NCI-H1930 (cell line): Measurements from ENCODE around the gene RAB3C.
A peak's percentile ranks its signal among the peaks of the same experiment; 100 is the strongest.

Experiments
- DNase-seq, 2 experiments: peaks; one replicate each; lab custom pipeline; 2025; lab: John Stamatoyannopoulos, UW

RAB3C gene

DNA sequence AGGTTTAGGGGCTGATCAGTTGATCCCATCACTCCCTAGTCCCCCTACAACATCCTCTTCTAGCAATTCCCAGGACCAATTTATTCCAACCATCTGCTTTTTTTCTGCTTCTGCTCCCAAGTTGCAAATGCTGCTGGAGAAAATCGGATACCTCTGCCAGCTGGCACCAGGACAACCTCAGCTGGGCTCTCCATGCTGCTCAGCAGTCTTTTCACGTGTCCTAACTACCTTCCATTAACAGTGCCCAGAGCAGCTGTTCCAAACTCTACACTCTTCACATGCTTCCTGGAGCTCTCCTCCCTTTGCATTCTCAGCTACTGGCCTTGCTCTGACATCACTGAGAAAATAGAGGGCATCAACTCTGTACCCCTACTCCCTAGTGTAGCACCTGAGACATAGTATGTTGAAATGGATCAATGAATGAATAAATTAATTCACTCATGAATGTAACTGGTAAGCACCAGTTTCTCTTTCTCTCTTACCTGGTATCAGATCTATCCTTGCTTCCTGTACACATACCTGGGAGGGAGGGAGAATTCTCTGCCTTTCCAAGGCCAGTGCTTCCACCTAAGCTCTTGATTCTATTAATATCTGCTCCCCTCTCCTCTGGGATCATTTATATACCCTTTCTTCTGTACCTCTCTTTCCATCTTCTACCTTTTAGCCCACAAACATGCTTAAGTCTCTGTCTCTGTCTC lies 191.0 kb downstream of the RAB3C start:
- DNase-seq, result no peak

- no peak for DNase-seq
These were observed 192.1 kb downstream of the RAB3C start for GRCh38 chr5:58774937-58775336.

- DNase-seq, result no peak
These were observed 192.9 kb downstream of the RAB3C start for GRCh38 chr5:58775701-58776262.

DNA sequence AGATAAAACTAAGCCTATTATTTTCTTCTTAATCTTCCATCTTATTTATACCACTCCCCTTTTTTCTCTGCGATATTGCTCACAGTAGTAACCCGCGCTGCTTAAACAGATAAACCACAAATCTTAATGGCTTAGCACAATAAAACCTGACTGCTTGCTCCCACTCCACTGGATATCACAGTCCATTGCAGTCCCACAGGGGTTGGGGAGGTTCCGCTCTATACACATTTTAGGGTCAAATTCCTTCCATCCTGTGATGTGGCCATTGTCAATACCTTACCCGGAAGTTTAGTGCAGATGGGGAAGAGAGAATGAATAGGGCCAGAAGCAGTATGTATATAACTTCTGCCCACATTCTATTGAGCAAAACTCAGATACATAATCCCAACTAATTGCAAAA lies 193.7 kb downstream of the RAB3C start:
- DNase-seq, result no peak

GRCh38 chr5:58778888-58779287 lies 196.0 kb downstream of the RAB3C start:
- no peak for DNase-seq

DNA sequence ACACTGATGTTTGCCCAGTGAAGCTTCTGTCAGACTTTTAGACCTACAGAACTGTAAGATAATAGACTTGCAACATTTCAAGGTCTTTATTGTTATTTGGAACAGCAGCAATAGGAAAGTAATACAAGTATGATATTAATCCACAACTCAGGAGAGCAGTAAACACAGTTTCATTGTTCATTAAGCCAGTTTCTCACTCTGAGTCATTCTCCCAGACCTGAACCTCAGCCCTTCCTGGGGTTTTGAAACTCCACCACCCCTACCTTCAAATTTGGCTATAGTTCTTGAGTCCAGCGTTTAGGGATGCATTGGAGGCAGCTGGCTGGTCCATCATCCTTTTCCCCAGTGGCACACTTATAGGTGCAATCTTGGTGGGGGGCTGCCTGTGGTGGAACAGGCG lies 203.2 kb downstream of the RAB3C start:
- no peak for DNase-seq

DNA sequence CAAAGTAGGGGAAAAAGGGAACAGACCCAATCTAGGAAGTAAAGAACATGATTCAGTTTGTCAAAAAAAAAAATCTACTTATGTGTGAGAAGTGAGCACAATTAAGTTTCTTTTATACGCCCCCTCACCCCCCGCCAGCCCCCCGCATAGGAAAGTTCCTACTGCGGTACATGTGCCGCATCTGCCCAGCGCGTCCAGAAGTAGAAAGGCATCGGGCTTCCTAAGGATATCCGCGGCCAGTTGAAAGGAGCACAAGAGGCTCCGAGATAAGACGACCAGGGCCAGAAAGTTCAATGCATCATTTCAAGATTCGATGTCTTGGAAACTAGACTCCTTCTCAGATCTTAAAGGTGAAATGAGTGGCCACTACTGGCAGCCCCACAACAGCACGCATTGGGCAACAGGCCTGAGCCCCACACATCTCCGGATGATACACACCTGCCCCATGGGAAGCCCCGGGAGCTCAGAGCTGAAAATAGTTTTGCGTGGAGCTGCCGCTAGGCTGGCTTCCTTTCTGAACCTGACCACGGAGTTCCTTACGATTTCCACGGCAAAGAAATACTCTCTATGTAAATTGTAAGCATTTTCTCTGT lies 203.9 kb downstream of the RAB3C start:
- no peak for DNase-seq

GRCh38 chr5:58787987-58788386 lies 205.1 kb downstream of the RAB3C start:
- no peak for DNase-seq

DNA sequence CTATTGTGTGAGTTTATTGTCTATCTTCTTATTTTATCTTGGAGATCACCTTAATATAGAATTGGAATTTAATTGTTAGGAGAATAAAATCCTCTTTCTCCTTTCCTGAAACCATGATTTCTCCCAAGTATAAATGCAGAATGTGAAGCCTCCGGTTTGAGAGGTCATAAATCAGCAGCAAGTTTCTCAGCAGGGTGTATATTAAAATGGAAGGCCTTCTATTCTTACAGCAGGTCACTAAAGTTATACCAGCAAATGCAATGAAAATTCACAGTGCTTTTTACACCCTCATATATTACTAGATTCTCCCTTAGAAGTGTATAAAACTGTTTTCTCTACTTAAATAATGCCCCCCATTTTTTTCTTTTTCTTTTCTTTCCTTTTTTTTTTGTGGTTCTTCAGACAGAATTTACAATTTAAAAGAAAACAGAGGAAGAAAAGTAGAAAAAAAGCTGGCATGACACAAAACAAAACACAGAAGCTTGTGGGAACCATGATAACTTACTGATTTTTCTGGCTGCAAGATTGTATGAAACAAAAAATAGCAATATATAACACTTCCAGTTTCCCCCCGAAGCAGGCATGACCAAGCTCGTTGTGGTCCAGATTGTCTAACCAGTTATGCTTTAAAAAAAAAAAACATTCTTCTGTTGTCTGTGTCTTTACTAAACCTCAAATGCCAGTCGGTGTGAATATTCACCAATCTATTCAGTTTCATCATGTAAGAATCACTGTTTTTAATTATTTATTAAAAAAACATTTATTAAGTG lies 211.2 kb downstream of the RAB3C start:
- DNase-seq, result no peak

- DNase-seq, result no peak
These were observed 212.0 kb downstream of the RAB3C start for GRCh38 chr5:58794875-58795274.

- DNase-seq, result no peak
These were observed 212.5 kb downstream of the RAB3C start for GRCh38 chr5:58795327-58795726.

- DNase-seq, result no peak
These were observed 214.1 kb downstream of the RAB3C start for GRCh38 chr5:58797021-58797420.

GRCh38 chr5:58800356-58800755 lies 217.5 kb downstream of the RAB3C start:
- no peak for DNase-seq

- no peak for DNase-seq
These were observed 218.1 kb downstream of the RAB3C start for GRCh38 chr5:58800861-58801540.

GRCh38 chr5:58803056-58803455 lies 220.2 kb downstream of the RAB3C start:
- no peak for DNase-seq

DNA sequence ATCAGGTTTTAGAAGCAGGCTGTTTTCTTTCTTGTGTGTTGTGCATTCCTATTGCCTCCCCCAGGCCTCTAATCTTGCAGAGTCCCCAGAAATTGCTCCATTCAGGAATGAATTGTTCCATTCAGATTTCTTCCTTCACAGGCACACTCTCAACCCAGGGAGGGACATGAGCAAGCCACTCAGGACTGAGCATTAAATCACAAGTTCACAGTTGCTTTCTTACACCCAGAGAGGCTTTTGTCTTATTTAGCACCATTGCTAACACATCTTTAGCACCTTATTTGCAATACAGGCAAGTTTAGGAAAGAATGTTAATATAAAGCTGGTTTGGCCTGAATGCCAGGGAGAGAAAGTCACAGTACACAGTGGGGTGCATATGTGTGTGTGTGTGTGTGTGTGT lies 221.4 kb downstream of the RAB3C start:
- no peak for DNase-seq

- no peak for DNase-seq
These were observed 227.2 kb downstream of the RAB3C start for GRCh38 chr5:58810086-58810485.

- no peak for DNase-seq
These were observed 231.0 kb downstream of the RAB3C start for GRCh38 chr5:58813855-58814254.

GRCh38 chr5:58816181-58816731 lies 233.4 kb downstream of the RAB3C start:
- DNase-seq, result no peak

GRCh38 chr5:58818465-58818864 lies 235.6 kb downstream of the RAB3C start:
- DNase-seq, result peak in 1 of 2 experiments; percentile 4

DNA sequence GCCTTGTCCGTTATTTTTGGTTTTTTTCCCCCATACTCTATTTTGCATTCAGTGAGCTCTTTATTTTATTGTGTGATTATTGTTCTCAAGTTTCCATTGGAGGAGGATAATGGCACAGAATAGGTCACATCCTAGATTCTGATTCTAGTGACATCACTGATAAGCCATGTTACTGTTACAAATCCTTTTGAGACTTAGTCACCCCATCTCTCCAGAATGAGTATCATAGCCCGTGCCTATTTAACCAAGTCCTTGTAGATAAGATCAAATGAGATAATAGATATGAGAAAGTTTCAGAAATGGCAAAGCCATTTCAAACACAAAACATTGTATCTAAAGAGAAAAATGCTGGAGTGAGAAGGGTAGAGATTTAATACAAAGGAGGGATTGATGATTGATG lies 242.6 kb downstream of the RAB3C start:
- DNase-seq, result no peak

DNA sequence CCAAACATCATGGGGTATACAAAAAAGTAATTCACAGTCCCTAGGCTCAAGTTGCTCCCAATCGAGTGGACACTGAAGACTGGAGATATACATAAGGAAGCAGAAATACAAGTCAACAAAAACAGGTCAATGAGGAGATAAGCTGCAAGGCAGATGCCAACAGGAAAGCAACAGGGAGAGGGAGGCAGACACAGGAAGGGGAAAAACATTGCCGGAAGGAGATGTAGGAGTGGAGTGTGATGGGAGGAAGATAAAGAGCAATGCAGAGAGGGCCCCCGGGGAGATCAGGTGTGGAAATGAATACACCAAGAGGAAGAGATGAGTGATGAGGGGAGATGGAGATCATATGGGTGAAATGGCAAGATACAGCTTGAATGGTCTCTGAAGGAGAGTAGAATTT lies 243.0 kb downstream of the RAB3C start:
- DNase-seq, result no peak
